ENCODE measurements around the gene SPRR2G. TPM values are rescaled to one million over a fixed set of nuclear protein-coding genes. Genes with fewer than 3 reads are reported as not detected.

SPRR2G gene
- total and polyA plus RNA-seq, 2 of the 8 experiments (the other 6 are each of a cell fraction or from before 2014, with no cell fraction given) = not detected

- Histone ChIP-seq H3K79me2 (ENCODE audit: control insufficient read depth in 1 of 2, insufficient read depth in 2 of 2, low read length in 2 of 2) (no peaks in the 10 kb centered on the region), H3K4ac (replicated peaks; ENCODE audit: insufficient read length, low read depth, low read length) (no peak overlapping the region), H3K79me1 (ENCODE audit: low read depth, low read length) (no peaks in the 10 kb centered on the region), H3K23me2 (ENCODE audit: low read depth, low read length) (no peaks in the 10 kb centered on the region), H2BK15ac (ENCODE audit: low read length) (no peak overlapping the region), H2BK12ac (ENCODE audit: low read depth, low read length) (no peak overlapping the region), H4K5ac (ENCODE audit: insufficient read length, low read depth, low read length) (no peak overlapping the region), H3K4me1 (replicated peaks in 1 of 4; ENCODE audit: control insufficient read depth in 3 of 4, insufficient read depth in 4 of 4, low read length in 3 of 4) (peaks cover 0 to 2% (median 0%) of the 10 kb centered on the region in 4 experiments; a peak in 1 of 7 replicates), H4K20me1 (replicated peaks in 1 of 2; ENCODE audit: control insufficient read depth in 1 of 2, insufficient read depth in 2 of 2, low read length in 2 of 2) (no peaks in the 10 kb centered on the region), H3K4me3 (ENCODE audit: extremely low read depth in 1 of 4, insufficient read depth in 2 of 4, low read depth in 3 of 4, low read length in 4 of 4) (no peak overlapping the region), H3K4me2 (ENCODE audit: insufficient read depth in 1 of 2, low read depth in 2 of 2, low read length in 2 of 2) (no peak overlapping the region), H4K91ac (replicated peaks; ENCODE audit: insufficient read length, low read length) (no peak overlapping the region), H3K23ac (ENCODE audit: insufficient read length) (no peak overlapping the region), H3K18ac (ENCODE audit: extremely low read depth, low read length) (no peak overlapping the region), H3K9ac (replicated peaks in 1 of 4; ENCODE audit: extremely low read depth in 1 of 4, low read depth in 3 of 4, low read length in 3 of 4) (no peak overlapping the region), H2BK20ac (ENCODE audit: low read length) (no peak overlapping the region), H2BK5ac (ENCODE audit: low read depth, low read length) (no peak overlapping the region), H4K8ac (ENCODE audit: extremely low read depth, insufficient read depth, low read length) (no peak overlapping the region), H3K9me3 (ENCODE audit: insufficient read depth in 2 of 2, low read depth in 1 of 2, low read length in 1 of 2) (no peaks in the 10 kb centered on the region; a peak in 1 of 4 replicates), H3K27ac (ENCODE audit: low read depth, low read length) (no peak overlapping the region), H3K36me3 (ENCODE audit: control insufficient read depth in 2 of 4, insufficient read depth in 4 of 4, low read length in 3 of 4) (no peaks in the 10 kb centered on the region), H3K14ac (ENCODE audit: insufficient read length) (no peak overlapping the region), H3K27me3 (replicated peaks in 1 of 4; ENCODE audit: control insufficient read depth in 3 of 4, extremely low read depth in 1 of 4, insufficient read depth in 3 of 4, low read length in 3 of 4) (no peaks in the 10 kb centered on the region), H2BK120ac (replicated peaks; ENCODE audit: low read depth, low read length) (no peak overlapping the region), H2AK5ac (ENCODE audit: low read depth, low read length) (no peak overlapping the region), H3K56ac (replicated peaks; ENCODE audit: insufficient read length, low read depth, low read length) (no peak overlapping the region), H2AFZ (ENCODE audit: low read length) (no peak overlapping the region)
- DNase-seq (ENCODE audit: low read depth in 1 of 2, low spot score in 2 of 2) (no peak), FAIRE-seq (no peak)
- 88% methylated on average over 3 of the region's 3 CpGs; no CpG with 5 or more reads in 1 of the 2 experiments for WGBS, 2 experiments (ENCODE audit: extremely low coverage in 1 of 2, insufficient coverage in 1 of 2, insufficient read length in 1 of 2, insufficient replicate concordance in 2 of 2, low coverage in 1 of 2, low lambda C conversion rate in 2 of 2, missing lambda C conversion rate in 1 of 2)
- ChIA-PET POLR2A (ENCODE audit: partially characterized antibody) (no interaction called here), CTCF (ENCODE audit: partially characterized antibody) (interaction anchor here (1.0 kb wide), 1 partner anchor 51 kb away, joined by 4 read pairs; no protein-coding TSS in a partner anchor)
- no peak for TF ChIP-seq ZNF274 (IDR thresholded peaks at IDR 0.05; ENCODE audit: borderline replicate concordance, extremely low read depth, low read length)
- no peak for TF ChIP-seq CEBPB (IDR thresholded peaks at IDR 0.05; ENCODE audit: low read depth, low read length)
- TF ChIP-seq CTCF (IDR thresholded peaks at IDR 0.05; ENCODE audit: control extremely low read depth in 1 of 3, insufficient read depth in 1 of 3, low read depth in 1 of 3, low read length in 3 of 3) = no peak
- no peak for TF ChIP-seq SIRT6 (IDR thresholded peaks at IDR 0.05; ENCODE audit: low read length)
- TF ChIP-seq KDM5A (IDR thresholded peaks at IDR 0.05; ENCODE audit: low read length) = no peak
- TF ChIP-seq E2F6 (IDR thresholded peaks at IDR 0.05) = no peak
- TF ChIP-seq RFX5 (IDR thresholded peaks at IDR 0.05; ENCODE audit: borderline replicate concordance, low read depth, low read length) = no peak
- TF ChIP-seq TEAD4 (IDR thresholded peaks at IDR 0.05; ENCODE audit: low read depth, low read length) = no peak
- no peak for TF ChIP-seq SRF (IDR thresholded peaks at IDR 0.05; ENCODE audit: low read depth, low read length)
- no peak for TF ChIP-seq USF2 (IDR thresholded peaks at IDR 0.05; ENCODE audit: low read length)
- TF ChIP-seq SUZ12 (IDR thresholded peaks at IDR 0.05; ENCODE audit: low read length) = no peak
Measured at GRCh38 chr1:153141377-153141776, 9.3 kb downstream of the SPRR2G start.

Data from H1 (cell line).